ENCODE measurements around the gene ZW10. TPM values are rescaled to one million over a fixed set of nuclear protein-coding genes. Genes with fewer than 3 reads are reported as not detected.
"Not testable (repeated sequence)": the region's sequence is repeated elsewhere in the genome, so short reads cannot be mapped to it uniquely, and the experiment has no call there.

ZW10 gene
- polyA plus RNA-seq, 1 donor from 2014 or later: 20.8 TPM

GRCh38 chr11:113710989-113711388 lies 62.5 kb downstream of the ZW10 start:
- Histone ChIP-seq H3K9me3 (ENCODE audit: low read length) (peaks cover 3% of the 10 kb centered on the region), H3K9me2 (ENCODE audit: insufficient read depth, low read length) (no peaks in the 10 kb centered on the region), H4K20me1 (ENCODE audit: insufficient read depth) (no peaks in the 10 kb centered on the region), H3K27me3 (ENCODE audit: insufficient read depth, low read depth, low read length) (no peaks in the 10 kb centered on the region), H2AFZ (ENCODE audit: low read depth, low read length) (no peak overlapping the region), H3K36me3 (ENCODE audit: insufficient read depth, low read length) (no peaks in the 10 kb centered on the region), H3K4me3 (ENCODE audit: low read length) (no peak overlapping the region), H3K79me2 (replicated peaks; ENCODE audit: insufficient read depth, low read length) (no peaks in the 10 kb centered on the region), H3F3A (ENCODE audit: insufficient read depth, low read length, poor library complexity, severe bottlenecking) (no peaks in the 10 kb centered on the region), H3K9ac (ENCODE audit: low read length) (no peak overlapping the region), H3K4me2 (ENCODE audit: low read length) (no peak overlapping the region), H3K27ac (ENCODE audit: low read length) (no peak overlapping the region)
- TF ChIP-seq, protein P1, sequence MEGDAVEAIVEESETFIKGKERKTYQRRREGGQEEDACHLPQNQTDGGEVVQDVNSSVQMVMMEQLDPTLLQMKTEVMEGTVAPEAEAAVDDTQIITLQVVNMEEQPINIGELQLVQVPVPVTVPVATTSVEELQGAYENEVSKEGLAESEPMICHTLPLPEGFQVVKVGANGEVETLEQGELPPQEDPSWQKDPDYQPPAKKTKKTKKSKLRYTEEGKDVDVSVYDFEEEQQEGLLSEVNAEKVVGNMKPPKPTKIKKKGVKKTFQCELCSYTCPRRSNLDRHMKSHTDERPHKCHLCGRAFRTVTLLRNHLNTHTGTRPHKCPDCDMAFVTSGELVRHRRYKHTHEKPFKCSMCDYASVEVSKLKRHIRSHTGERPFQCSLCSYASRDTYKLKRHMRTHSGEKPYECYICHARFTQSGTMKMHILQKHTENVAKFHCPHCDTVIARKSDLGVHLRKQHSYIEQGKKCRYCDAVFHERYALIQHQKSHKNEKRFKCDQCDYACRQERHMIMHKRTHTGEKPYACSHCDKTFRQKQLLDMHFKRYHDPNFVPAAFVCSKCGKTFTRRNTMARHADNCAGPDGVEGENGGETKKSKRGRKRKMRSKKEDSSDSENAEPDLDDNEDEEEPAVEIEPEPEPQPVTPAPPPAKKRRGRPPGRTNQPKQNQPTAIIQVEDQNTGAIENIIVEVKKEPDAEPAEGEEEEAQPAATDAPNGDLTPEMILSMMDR (IDR thresholded peaks at IDR 0.05; ENCODE audit: poor library complexity, severe bottlenecking): no peak
- TF ChIP-seq POLR2AphosphoS5 (IDR thresholded peaks at IDR 0.05) (no peak), REST (IDR thresholded peaks at IDR 0.05; ENCODE audit: borderline replicate concordance) (no peak), EP300 (conservative IDR thresholded peaks at IDR 0.05; ENCODE audit: poor library complexity, severe bottlenecking) (no peak), RAD21 (conservative IDR thresholded peaks at IDR 0.05) (no peak), SMC3 (conservative IDR thresholded peaks at IDR 0.05; ENCODE audit: poor library complexity) (no peak), MXI1 (conservative IDR thresholded peaks at IDR 0.05; ENCODE audit: poor library complexity, severe bottlenecking) (no peak), EZH2 (IDR thresholded peaks at IDR 0.05; ENCODE audit: borderline replicate concordance, insufficient read depth, low read length, poor library complexity, severe bottlenecking) (no peak), TAF1 (IDR thresholded peaks at IDR 0.05; ENCODE audit: low read depth) (no peak)

- H3K9me2 ChIP-seq (ENCODE audit: insufficient read depth, low read length): no peaks in the 10 kb centered on the region
- H3K4me2 ChIP-seq (ENCODE audit: low read length): no peak within 1 kb of the TSS
- no peaks in the 10 kb centered on the region for H3K36me3 ChIP-seq (ENCODE audit: insufficient read depth, low read length)
- no peak within 1 kb of the TSS for H3K9ac ChIP-seq (ENCODE audit: low read length)
- H3K4me3 ChIP-seq (ENCODE audit: low read length): no peak within 1 kb of the TSS
- no peak within 1 kb of the TSS for H3K27ac ChIP-seq (ENCODE audit: low read length)
- TF ChIP-seq TAF1 (IDR thresholded peaks at IDR 0.05; ENCODE audit: low read depth): no peak
- no peaks in the 10 kb centered on the region for H3F3A ChIP-seq (ENCODE audit: insufficient read depth, low read length, poor library complexity, severe bottlenecking)
- H2AFZ ChIP-seq (ENCODE audit: low read depth, low read length): no peak within 1 kb of the TSS
- H4K20me1 ChIP-seq (ENCODE audit: insufficient read depth): no peaks in the 10 kb centered on the region
- no peaks in the 10 kb centered on the region for H3K27me3 ChIP-seq (ENCODE audit: insufficient read depth, low read depth, low read length)
- H3K79me2 ChIP-seq (replicated peaks; ENCODE audit: insufficient read depth, low read length): no peaks in the 10 kb centered on the region
- H3K9me3 ChIP-seq (ENCODE audit: low read length): peaks cover 3% of the 10 kb centered on the region
Measured at GRCh38 chr11:113705871-113706655, 67.4 kb downstream of the ZW10 start, which contains the start of gene TMPRSS5. Gene TMPRSS5, minus strand, starts transcription at chr11:113706308. Its CDS starts 84 bp downstream, at chr11:113706224.

- H3K79me2 ChIP-seq (replicated peaks; ENCODE audit: insufficient read depth, low read length); H3K9me3 ChIP-seq (ENCODE audit: low read length); H3K27me3 ChIP-seq (ENCODE audit: insufficient read depth, low read depth, low read length); H3K36me3 ChIP-seq (ENCODE audit: insufficient read depth, low read length); H3K4me2 ChIP-seq (ENCODE audit: low read length); H3K9me2 ChIP-seq (ENCODE audit: insufficient read depth, low read length); H2AFZ ChIP-seq (ENCODE audit: low read depth, low read length); H3F3A ChIP-seq (ENCODE audit: insufficient read depth, low read length, poor library complexity, severe bottlenecking); H3K9ac ChIP-seq (ENCODE audit: low read length); H3K4me3 ChIP-seq (ENCODE audit: low read length); H4K20me1 ChIP-seq (ENCODE audit: insufficient read depth); H3K27ac ChIP-seq (ENCODE audit: low read length): not testable (repeated sequence)
Measured at GRCh38 chr11:113703551-113703950, 69.9 kb downstream of the ZW10 start.
